Heart left ventricle (tissue), 16 donors: Measurements from ENCODE around the gene EPS8L1. TPM values are rescaled to one million over a fixed set of nuclear protein-coding genes. Genes with fewer than 3 reads are reported as not detected.

Experiments
- ATAC-seq, 4 donors: fragments of 200-7000 bp; cut with Tn5 transposase; one replicate each; pipeline ENCODE4 v1.9.1; 2020 to 2022; ENCODE audit warnings: moderate library complexity in 4 of 4, mild to moderate bottlenecking in 3 of 4, moderate number of reproducible peaks in 1 of 4
- DNase-seq, 5 donors: peaks; one replicate each; pipeline ENCODE4 v3.0.0-alpha.2; 2020
- H3K27ac ChIP-seq, 12 donors: fragments of 200-600 bp; sonication (generic) in 4 of 12; one replicate each; pipeline versions ENCODE4 v1.5.0 to v1.8.0; 2016 to 2022; ENCODE audit warnings: mild to moderate bottlenecking in 2 of 12
- H3K27me3 ChIP-seq, 9 donors: fragments of 200-600 bp; sonication (generic) in 2 of 9; one replicate each; pipeline versions ENCODE4 v1.5.1 to v1.8.0; 2016 to 2022; ENCODE audit warnings: mild to moderate bottlenecking in 3 of 9
- H3K36me3 ChIP-seq, 9 donors: fragments of 200-600 bp; sonication (generic) in 2 of 9; one replicate each; pipeline versions ENCODE4 v1.5.0 to v1.8.0; 2018 to 2022; ENCODE audit warnings: mild to moderate bottlenecking in 2 of 9
- H3K4me1 ChIP-seq, 12 donors: fragments of 200-600 bp; sonication (generic) in 4 of 12; one replicate each; pipeline versions ENCODE4 v1.5.0 to v1.8.0; 2016 to 2022; ENCODE audit warnings: mild to moderate bottlenecking in 3 of 12
- H3K4me3 ChIP-seq, 12 donors: fragments of 200-600 bp; sonication (generic) in 4 of 12; one replicate each; pipeline versions ENCODE4 v1.5.0 to v1.8.0; 2017 to 2022; ENCODE audit warnings: mild to moderate bottlenecking in 9 of 12, moderate library complexity in 4 of 12
- H3K9me3 ChIP-seq, 12 donors: fragments of 200-600 bp; sonication (generic) in 4 of 12; one replicate each; pipeline versions ENCODE4 v1.5.0 to v1.8.0; 2016 to 2022; ENCODE audit warnings: mild to moderate bottlenecking in 1 of 12
- POLR2A ChIP-seq, 2 donors: fragments of 450-650 bp; IDR thresholded peaks; one replicate each; pipeline ENCODE4 v1.6.1; 2017; ENCODE audit warnings: antibody characterized with exemption in 2 of 2, mild to moderate bottlenecking in 2 of 2, moderate library complexity in 2 of 2
- WGBS, 4 donors: extraction: QIAGEN DNeasy Blood & Tissue Kit in 2 of 4; methylation state at CpG; one replicate each; pipeline versions ENCODE4 v1.1.5 to v1.1.7; 2013 to 2018; 5-methylcytosine and 5-hydroxymethylcytosine counted together
- intact Hi-C, 10 donors: fragments of 100-400 bp; cut with DNase I; formaldehyde crosslinking; loops; one replicate each; pipeline versions ENCODE4 v1.11.1 to v1.14.2; 2022
- polyA plus RNA-seq, 2 donors: library from polyadenylated mRNA; stranded (reverse); fragments of 200-250 nt; gene quantifications; one replicate each; pipeline ENCODE4 v1.2.3, GENCODE V29; 2013
- total RNA-seq, 9 donors: library from RNA; depleted of rRNA in 2 of 9; stranded (reverse); fragments of >200 nt in 2 of 9; fragmentation: NEBNext Ultra II Directional in 3 of 9; extraction: Animal tissue kit (Norgen Biotek cat#: 25700) in 3 of 9; gene quantifications; one replicate each; pipeline versions ENCODE4 v1.1.0 to v1.2.4, GENCODE V29; 2016 to 2023
- TF ChIP-seq, protein P1 (sequence below), 12 donors: fragments of 200-600 bp; sonication (generic) in 4 of 12; IDR thresholded peaks; one replicate each; pipeline versions ENCODE4 v1.5.0 to v1.8.0; 2018 to 2022; ENCODE audit warnings: antibody characterized with exemption in 12 of 12, mild to moderate bottlenecking in 5 of 12
- donor health status: ischemic (EF 13 %, LVEDD 7.1; RV severe dilation, severe dysfunction).
- donor health status: healthy with polysubstance abuse.
- donor health status: DM: no; HTN: yes; CAD: no.
- donor health status: DM: no; HTN: no; CAD: no.
- donor health status: ischemic (EF 25% LVEDD 6.9; RV normal size, moderate dysfunction).
- donor health status: ischemic (EF 25% LVEDD 5.7; RV mildly dilated, moderate dysfunction).
- donor health status: healthy.
- donor health status: DM: yes; HTN: yes; CAD: no.
- donor health status: ischemic (EF 35%, LVEDD 5.7; RV mildly dilated, moderate dysfunction).
- donor health status: nonischemic (EF 11% LVEDD 7.7; RV severe dilation, severe dysfunction).
- donor health status: DM: yes; HTN: yes; CAD: no.
- donor health status: PGD.
- donor health status: ischemic (EF 29% LVEDD 5.4; RV normal size, mild dysfunction).
- donor health status: nonischemic (EF 23%, LVEDD 6.1; RV moderate dilation, normal function).

EPS8L1 gene
- total and polyA plus RNA-seq, 11 donors: 0.44 to 25.5 (median 2.0) TPM

DNA sequence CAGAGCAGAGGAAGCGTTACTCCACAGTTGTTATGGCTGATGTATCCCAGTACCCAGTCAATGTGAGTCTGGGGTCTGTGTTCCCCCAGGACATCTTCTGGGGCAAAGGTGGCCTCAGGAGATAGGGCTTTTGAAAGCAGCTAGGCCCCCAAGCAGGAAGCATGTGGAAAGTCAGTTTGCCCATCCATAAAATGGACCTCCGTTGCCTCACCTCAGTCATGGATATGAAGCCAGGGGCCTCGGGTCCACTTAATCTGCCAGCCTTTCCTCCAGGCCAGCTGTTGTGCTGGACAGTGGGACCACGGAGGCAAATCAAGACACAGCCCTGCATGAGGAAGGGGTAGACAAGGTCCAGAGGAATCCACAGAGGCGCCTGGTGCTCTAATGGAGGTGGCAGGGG is 3.3 kb downstream of the EPS8L1 start:
- intact Hi-C loops: no loop called here
- DNase-seq: peak in 2 of 5 donors; percentile 4 to 50
- H3K36me3 ChIP-seq: no peaks in the 10 kb centered on the region
- no peak for ATAC-seq
- TF ChIP-seq, protein P1, sequence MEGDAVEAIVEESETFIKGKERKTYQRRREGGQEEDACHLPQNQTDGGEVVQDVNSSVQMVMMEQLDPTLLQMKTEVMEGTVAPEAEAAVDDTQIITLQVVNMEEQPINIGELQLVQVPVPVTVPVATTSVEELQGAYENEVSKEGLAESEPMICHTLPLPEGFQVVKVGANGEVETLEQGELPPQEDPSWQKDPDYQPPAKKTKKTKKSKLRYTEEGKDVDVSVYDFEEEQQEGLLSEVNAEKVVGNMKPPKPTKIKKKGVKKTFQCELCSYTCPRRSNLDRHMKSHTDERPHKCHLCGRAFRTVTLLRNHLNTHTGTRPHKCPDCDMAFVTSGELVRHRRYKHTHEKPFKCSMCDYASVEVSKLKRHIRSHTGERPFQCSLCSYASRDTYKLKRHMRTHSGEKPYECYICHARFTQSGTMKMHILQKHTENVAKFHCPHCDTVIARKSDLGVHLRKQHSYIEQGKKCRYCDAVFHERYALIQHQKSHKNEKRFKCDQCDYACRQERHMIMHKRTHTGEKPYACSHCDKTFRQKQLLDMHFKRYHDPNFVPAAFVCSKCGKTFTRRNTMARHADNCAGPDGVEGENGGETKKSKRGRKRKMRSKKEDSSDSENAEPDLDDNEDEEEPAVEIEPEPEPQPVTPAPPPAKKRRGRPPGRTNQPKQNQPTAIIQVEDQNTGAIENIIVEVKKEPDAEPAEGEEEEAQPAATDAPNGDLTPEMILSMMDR (IDR thresholded peaks at IDR 0.05): no peak
- TF ChIP-seq POLR2A (IDR thresholded peaks at IDR 0.05): no peak
- WGBS, 4 donors: 68 to 86% (median 74%) methylated on average over 5 of the region's 5 CpGs
- H3K27ac ChIP-seq: no peak overlapping the region
- no peaks in the 10 kb centered on the region for H3K9me3 ChIP-seq
- H3K4me3 ChIP-seq: no peak overlapping the region
- peaks cover 0 to 34% (median 21%) of the 10 kb centered on the region in 12 donors for H3K4me1 ChIP-seq
- H3K27me3 ChIP-seq: peaks cover 34 to 69% (median 47%) of the 10 kb centered on the region in 9 donors

DNA sequence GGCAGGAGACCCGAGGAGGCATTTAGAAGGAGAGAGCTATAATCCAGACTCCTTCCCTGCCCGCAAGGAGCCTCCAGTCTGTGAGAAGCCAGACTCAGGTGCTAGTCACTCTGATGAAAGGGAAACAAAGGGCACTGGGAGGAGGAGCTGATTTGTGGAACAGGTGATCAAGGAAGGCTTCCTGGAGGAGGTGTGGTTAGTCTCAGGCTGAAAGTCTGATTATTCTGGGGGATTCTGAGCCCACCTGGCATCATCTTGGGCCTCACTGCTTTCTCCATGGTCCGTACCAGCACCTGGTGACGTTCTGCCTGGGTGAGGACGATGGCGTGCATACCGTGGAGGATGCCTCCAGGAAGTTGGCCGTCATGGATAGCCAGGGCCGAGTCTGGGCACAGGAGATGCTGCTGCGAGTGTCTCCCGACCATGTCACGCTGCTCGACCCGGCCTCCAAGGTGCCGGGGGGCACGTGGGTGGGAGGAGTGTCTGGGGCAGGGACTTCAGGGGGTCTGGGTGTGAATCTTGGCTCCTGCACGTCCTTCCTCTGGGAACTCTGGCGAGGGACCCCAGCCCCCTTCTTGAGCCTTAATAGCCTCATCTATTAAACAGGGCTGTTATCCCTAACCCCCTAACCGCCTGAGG is 3.9 kb downstream of the EPS8L1 start:
- 70 to 78% (median 73%) methylated on average over 14 to 19 of the region's 19 CpGs for WGBS, 4 donors
- Histone ChIP-seq H3K27ac (no peak overlapping the region), H3K9me3 (no peaks in the 10 kb centered on the region), H3K36me3 (no peaks in the 10 kb centered on the region), H3K27me3 (peaks cover 34 to 74% (median 52%) of the 10 kb centered on the region in 9 donors), H3K4me3 (peak overlapping the region in 1 of 12 donors; percentile 70), H3K4me1 (peaks cover 0 to 34% (median 21%) of the 10 kb centered on the region in 12 donors)
- no peak for DNase-seq
- intact Hi-C loops: no loop called here
- no peak for ATAC-seq
- TF ChIP-seq, protein P1 (IDR thresholded peaks at IDR 0.05): no peak
- no peak for TF ChIP-seq POLR2A (IDR thresholded peaks at IDR 0.05)

DNA sequence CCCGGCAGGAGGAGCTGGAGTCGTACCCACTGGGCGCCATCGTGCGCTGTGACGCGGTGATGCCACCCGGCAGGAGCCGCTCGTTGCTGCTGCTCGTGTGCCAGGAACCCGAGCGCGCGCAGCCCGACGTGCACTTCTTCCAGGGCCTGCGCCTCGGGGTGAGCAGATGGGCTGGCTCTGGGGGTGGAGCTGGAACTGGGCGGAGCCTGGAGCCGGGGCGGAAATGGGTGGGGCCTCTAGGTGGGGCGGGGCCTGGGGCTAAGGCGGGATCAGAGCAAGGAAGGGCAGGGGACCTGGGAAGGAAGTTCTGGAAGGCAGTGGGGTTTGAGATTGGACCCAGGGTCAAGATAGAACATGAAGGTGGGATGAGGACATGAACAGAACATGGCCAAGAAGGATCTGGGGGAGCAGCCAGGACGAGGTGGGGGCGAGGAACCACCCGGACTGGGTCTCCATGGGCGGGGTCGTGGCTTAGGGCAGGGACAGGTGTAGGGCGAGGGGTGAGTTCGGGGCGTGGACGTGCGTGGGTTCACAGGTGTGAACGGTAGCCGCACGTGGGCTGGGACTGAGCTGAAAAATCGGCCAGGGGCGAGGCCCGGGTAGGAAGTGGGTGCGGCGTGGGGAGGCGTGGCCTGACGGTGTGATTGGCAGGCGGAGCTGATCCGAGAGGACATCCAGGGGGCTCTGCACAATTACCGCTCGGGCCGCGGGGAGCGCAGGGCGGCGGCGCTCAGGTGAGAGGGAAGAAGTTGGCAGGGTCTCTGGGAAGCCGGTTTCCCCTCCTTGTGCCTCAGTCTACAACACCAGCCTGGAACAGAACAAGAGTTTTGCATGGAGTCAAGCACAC is 4.7 kb downstream of the EPS8L1 start:
- Histone ChIP-seq H3K27me3 (peaks cover 34 to 77% (median 55%) of the 10 kb centered on the region in 9 donors), H3K27ac (peak overlapping the region in 2 of 12 donors; percentile 6 to 52), H3K4me1 (peaks cover 0 to 34% (median 21%) of the 10 kb centered on the region in 12 donors), H3K4me3 (peak overlapping the region in 11 of 12 donors; percentile 18 to 70 (median 54)), H3K36me3 (no peaks in the 10 kb centered on the region), H3K9me3 (no peaks in the 10 kb centered on the region)
- TF ChIP-seq POLR2A (IDR thresholded peaks at IDR 0.05): no peak
- TF ChIP-seq, protein P1 (IDR thresholded peaks at IDR 0.05): no peak
- DNase-seq: peak; percentile 60 to 85 (median 69)
- 3 to 7% (median 4%) methylated on average over 39 to 55 of the region's 55 CpGs for WGBS, 4 donors
- intact Hi-C loops: no loop called here
- ATAC-seq: peak; percentile 42 to 83 (median 76)
